Suprapubic skin (tissue), 4 donors: ENCODE measurements around the gene ITGA8. TPM values are rescaled to one million over a fixed set of nuclear protein-coding genes. Genes with fewer than 3 reads are reported as not detected.
"Not testable (repeated sequence)": the region's sequence is repeated elsewhere in the genome, so short reads cannot be mapped to it uniquely, and the experiment has no call there.

Experiments
- DNase-seq, 2 donors: peaks; one replicate each; pipeline ENCODE4 v3.0.0-alpha.2; 2019; ENCODE audit warnings: low spot score in 2 of 2
- H3K27ac ChIP-seq: fragments of 200-600 bp; sonication (generic); one replicate; pipeline ENCODE4 v1.5.1; 2019
- H3K27me3 ChIP-seq: fragments of 200-600 bp; sonication (generic); one replicate; pipeline ENCODE4 v1.5.1; 2019
- H3K36me3 ChIP-seq: fragments of 200-600 bp; sonication (generic); one replicate; pipeline ENCODE4 v1.5.1; 2019
- H3K4me1 ChIP-seq: fragments of 200-600 bp; sonication (generic); one replicate; pipeline ENCODE4 v1.5.1; 2019
- H3K4me3 ChIP-seq: fragments of 200-600 bp; sonication (generic); one replicate; pipeline ENCODE4 v1.5.1; 2019; ENCODE audit warnings: mild to moderate bottlenecking
- H3K9me3 ChIP-seq: fragments of 200-600 bp; sonication (generic); one replicate; pipeline ENCODE4 v1.5.1; 2019
- CTCF ChIP-seq, 2 donors: fragments of 200-600 bp in 1 of 2; fragments of 450-650 bp in 1 of 2; sonication (generic) in 1 of 2; IDR thresholded peaks; one replicate each; pipeline ENCODE4 v1.5.1; 2016 to 2019; ENCODE audit warnings: antibody characterized with exemption in 2 of 2, mild to moderate bottlenecking in 1 of 2, moderate library complexity in 1 of 2
- EP300 ChIP-seq: sonication (generic); formaldehyde crosslinking; IDR thresholded peaks from one replicate; pipeline ENCODE4 v1.6.1; 2017; ENCODE audit warnings: antibody characterized with exemption
- POLR2A ChIP-seq, 2 donors: fragments of 450-650 bp; IDR thresholded peaks; one replicate each; pipeline ENCODE4 v1.6.1; 2017; ENCODE audit warnings: antibody characterized with exemption in 2 of 2, mild to moderate bottlenecking in 2 of 2, moderate library complexity in 2 of 2
- POLR2AphosphoS5 ChIP-seq, 3 donors: sonication (generic); formaldehyde crosslinking; IDR thresholded peaks; one replicate each; pipeline ENCODE4 v1.6.1; 2017; ENCODE audit warnings: antibody characterized with exemption in 3 of 3
- WGBS: methylation state at CpG from one replicate; pipeline ENCODE4 v1.1.5; 2018; 5-methylcytosine and 5-hydroxymethylcytosine counted together
- total RNA-seq, 4 donors: library from RNA; depleted of rRNA; stranded (reverse); fragments of >200 nt; gene quantifications; one replicate each; pipeline ENCODE4 v1.1.0, GENCODE V29; 2016

The ITGA8 gene
- total RNA-seq, 4 donors from 2014 or later = 1.9 to 4.7 (median 2.5) TPM

GRCh38 chr10:15651175-15651574 lies 68.5 kb downstream of the ITGA8 start:
- no peak overlapping the region for H3K4me3 ChIP-seq
- no peaks in the 10 kb centered on the region for H3K4me1 ChIP-seq
- TF ChIP-seq POLR2A (IDR thresholded peaks at IDR 0.05) (no peak), CTCF (IDR thresholded peaks at IDR 0.05) (no peak), POLR2AphosphoS5 (IDR thresholded peaks at IDR 0.05) (no peak)
- DNase-seq = no peak
- H3K27me3 ChIP-seq = no peaks in the 10 kb centered on the region
- no peaks in the 10 kb centered on the region for H3K36me3 ChIP-seq
- H3K9me3 ChIP-seq = no peaks in the 10 kb centered on the region
- H3K27ac ChIP-seq = no peak overlapping the region
- 55% methylated on average over 6 of the region's 6 CpGs for WGBS

GRCh38 chr10:15642095-15642494 lies 77.6 kb downstream of the ITGA8 start:
- WGBS = 22% methylated on average over 2 of the region's 2 CpGs
- Histone ChIP-seq H3K27me3 (no peaks in the 10 kb centered on the region), H3K9me3 (no peaks in the 10 kb centered on the region), H3K4me1 (no peaks in the 10 kb centered on the region), H3K36me3 (no peaks in the 10 kb centered on the region), H3K4me3 (no peak overlapping the region), H3K27ac (no peak overlapping the region)
- DNase-seq = no peak
- TF ChIP-seq EP300 = no peak
- no peak for TF ChIP-seq POLR2AphosphoS5 (IDR thresholded peaks at IDR 0.05)
- TF ChIP-seq POLR2A (IDR thresholded peaks at IDR 0.05) = no peak
- TF ChIP-seq CTCF (IDR thresholded peaks at IDR 0.05) = no peak

- Histone ChIP-seq H3K9me3 (no peaks in the 10 kb centered on the region), H3K27me3 (no peaks in the 10 kb centered on the region), H3K27ac (no peak overlapping the region), H3K36me3 (no peaks in the 10 kb centered on the region), H3K4me3 (no peak overlapping the region), H3K4me1 (no peaks in the 10 kb centered on the region)
- WGBS = 45% methylated on average over 5 of the region's 5 CpGs
- no peak for DNase-seq
- TF ChIP-seq CTCF (IDR thresholded peaks at IDR 0.05) (no peak), POLR2A (IDR thresholded peaks at IDR 0.05) (no peak), EP300 (no peak), POLR2AphosphoS5 (IDR thresholded peaks at IDR 0.05) (no peak)
Measured at GRCh38 chr10:15640536-15641085, 79.1 kb downstream of the ITGA8 start.

- DNase-seq = no peak
- H3K27ac ChIP-seq = no peak overlapping the region
- H3K36me3 ChIP-seq = no peaks in the 10 kb centered on the region
- no peaks in the 10 kb centered on the region for H3K9me3 ChIP-seq
- no peak overlapping the region for H3K4me3 ChIP-seq
- no peaks in the 10 kb centered on the region for H3K4me1 ChIP-seq
- no peaks in the 10 kb centered on the region for H3K27me3 ChIP-seq
- TF ChIP-seq POLR2A (IDR thresholded peaks at IDR 0.05) (no peak), POLR2AphosphoS5 (IDR thresholded peaks at IDR 0.05) (no peak), CTCF (IDR thresholded peaks at IDR 0.05) (no peak), EP300 (no peak)
- 93% methylated on average over 3 of the region's 3 CpGs for WGBS
Measured at GRCh38 chr10:15636446-15636845, 83.3 kb downstream of the ITGA8 start.

GRCh38 chr10:15632456-15633091 lies 87.1 kb downstream of the ITGA8 start:
- Histone ChIP-seq H3K27me3 (no peaks in the 10 kb centered on the region), H3K4me1 (no peaks in the 10 kb centered on the region), H3K4me3 (no peak overlapping the region), H3K27ac (no peak overlapping the region), H3K9me3 (no peaks in the 10 kb centered on the region), H3K36me3 (no peaks in the 10 kb centered on the region)
- TF ChIP-seq EP300 (no peak), POLR2AphosphoS5 (IDR thresholded peaks at IDR 0.05) (no peak), POLR2A (IDR thresholded peaks at IDR 0.05) (no peak), CTCF (IDR thresholded peaks at IDR 0.05) (no peak)
- no peak for DNase-seq
- 74% methylated on average over 4 of the region's 4 CpGs for WGBS

- 63% methylated on average over 3 of the region's 3 CpGs for WGBS
- not testable (repeated sequence) for H3K4me3 ChIP-seq, DNase-seq
Measured at GRCh38 chr10:15631205-15631604, 88.5 kb downstream of the ITGA8 start.

More at GRCh38 chr10:15631205-15631604, 88.5 kb downstream of the ITGA8 start:
- H3K27ac ChIP-seq, H3K9me3 ChIP-seq, H3K27me3 ChIP-seq, H3K36me3 ChIP-seq, H3K4me1 ChIP-seq: not testable (repeated sequence)
